Stomach (tissue), 9 donors: Measurements from ENCODE around the gene GAB1. TPM values are rescaled to one million over a fixed set of nuclear protein-coding genes. Genes with fewer than 3 reads are reported as not detected.
A peak's percentile ranks its signal among the peaks of the same experiment; 100 is the strongest.

ENCODE experiments used
- DNase-seq, 2 donors: peaks; one replicate each; pipeline versions ENCODE4 v3.0.0 to v3.0.0-alpha.2; 2013 to 2019
- H3K27ac ChIP-seq, 5 donors: fragments of 200-600 bp in 4 of 5; sonication (generic) in 4 of 5; one replicate each; pipeline ENCODE4 v1.5.1; 2013 to 2019; ENCODE audit warnings: mild to moderate bottlenecking in 1 of 5, moderate library complexity in 1 of 5
- H3K27me3 ChIP-seq, 3 donors: fragments of 200-600 bp; sonication (generic); one replicate each; pipeline ENCODE4 v1.5.1; 2017 to 2019; ENCODE audit warnings: mixed run types in 1 of 3
- H3K36me3 ChIP-seq, 4 donors: fragments of 200-600 bp; sonication (generic); 1 replicate in 3 of 4; 2 replicates in 1 of 4; pipeline ENCODE4 v1.5.1; 2016 to 2019
- H3K4me1 ChIP-seq, 4 donors: fragments of 200-600 bp; sonication (generic); one replicate each; pipeline ENCODE4 v1.5.1; 2016 to 2019
- H3K4me3 ChIP-seq, 4 donors: fragments of 200-600 bp; sonication (generic) in 3 of 4; one replicate each; pipeline ENCODE4 v1.5.1; 2016 to 2019; ENCODE audit warnings: mild to moderate bottlenecking in 1 of 4
- H3K9me3 ChIP-seq, 4 donors: fragments of 200-600 bp; sonication (generic); one replicate each; pipeline ENCODE4 v1.5.1; 2016 to 2019
- CTCF ChIP-seq, 7 experiments: fragments of 450-650 bp in 4 of 7; fragments of 200-600 bp in 3 of 7; sonication (generic) in 3 of 7; IDR thresholded peaks; one replicate each; pipeline ENCODE4 v1.5.1; 2016 to 2019; ENCODE audit warnings: antibody characterized with exemption in 7 of 7, control low read depth in 2 of 7, mild to moderate bottlenecking in 1 of 7
- EP300 ChIP-seq: sonication (generic); formaldehyde crosslinking; IDR thresholded peaks from one replicate; pipeline ENCODE4 v1.6.1; 2017; ENCODE audit warnings: antibody characterized with exemption
- POLR2A ChIP-seq, 4 donors: fragments of 450-650 bp; IDR thresholded peaks; one replicate each; pipeline ENCODE4 v1.6.1; 2016; ENCODE audit warnings: antibody characterized with exemption in 4 of 4, control low read depth in 2 of 4, mild to moderate bottlenecking in 1 of 4, moderate library complexity in 1 of 4
- POLR2AphosphoS5 ChIP-seq, 3 donors: sonication (generic); formaldehyde crosslinking; IDR thresholded peaks; one replicate each; pipeline ENCODE4 v1.6.1; 2016; ENCODE audit warnings: antibody characterized with exemption in 3 of 3
- WGBS, 5 donors: extraction: QIAGEN DNeasy Blood & Tissue Kit in 3 of 5; methylation state at CpG; one replicate each; pipeline versions ENCODE4 v1.1.5 to v1.1.7; 2013 to 2018; 5-methylcytosine and 5-hydroxymethylcytosine counted together
- intact Hi-C: fragments of 100-400 bp; cut with DNase I; formaldehyde crosslinking; loops from one replicate; pipeline ENCODE4 v1.15.1; 2023; ENCODE audit warnings: low total_unique reads
- polyA plus RNA-seq, 3 donors: library from polyadenylated mRNA; stranded (reverse); fragments of 200-250 nt; gene quantifications; one replicate each; pipeline ENCODE4 v1.2.3, GENCODE V29; 2013
- total RNA-seq, 5 donors: library from RNA; depleted of rRNA; stranded (reverse); fragments of >200 nt; gene quantifications; one replicate each; pipeline versions ENCODE4 v1.1.0 to v1.2.3, GENCODE V29; 2014 to 2016
- donor health status: healthy with polysubstance abuse.
- donor health status: Bipolar disorder and iron deficiency.
- donor health status: healthy.

GAB1 gene
- total and polyA plus RNA-seq, 8 donors = 3.2 to 101 (median 29.0) TPM

GRCh38 chr4:143363332-143363731 is 26.7 kb downstream of the GAB1 start:
- no peaks in the 10 kb centered on the region for H3K36me3 ChIP-seq
- no peaks in the 10 kb centered on the region for H3K9me3 ChIP-seq
- TF ChIP-seq EP300 (no peak), POLR2AphosphoS5 (IDR thresholded peaks at IDR 0.05) (no peak), POLR2A (IDR thresholded peaks at IDR 0.05) (no peak), CTCF (IDR thresholded peaks at IDR 0.05) (no peak)
- peak overlapping the region in 1 of 5 donors; percentile 85 for H3K27ac ChIP-seq
- 93 to 99% (median 94%) methylated on average over 3 of the region's 3 CpGs for WGBS, 5 donors
- H3K4me1 ChIP-seq = peaks cover 20 to 72% (median 44%) of the 10 kb centered on the region in 4 donors
- no peak for DNase-seq
- H3K27me3 ChIP-seq = no peaks in the 10 kb centered on the region
- H3K4me3 ChIP-seq = no peak overlapping the region
- intact Hi-C loops = no loop called here

- Histone ChIP-seq H3K27ac (no peak overlapping the region), H3K4me1 (peaks cover 18 to 71% (median 44%) of the 10 kb centered on the region in 4 donors), H3K9me3 (no peaks in the 10 kb centered on the region), H3K4me3 (no peak overlapping the region), H3K27me3 (no peaks in the 10 kb centered on the region), H3K36me3 (no peaks in the 10 kb centered on the region)
- 78 to 87% (median 86%) methylated on average over 5 of the region's 5 CpGs for WGBS, 5 donors
- intact Hi-C loops = no loop called here
- no peak for DNase-seq
- no peak for TF ChIP-seq EP300
- no peak for TF ChIP-seq POLR2AphosphoS5 (IDR thresholded peaks at IDR 0.05)
- TF ChIP-seq POLR2A (IDR thresholded peaks at IDR 0.05) = no peak
- TF ChIP-seq CTCF (IDR thresholded peaks at IDR 0.05) = no peak
Measured at GRCh38 chr4:143364063-143364462, 27.4 kb downstream of the GAB1 start.

- intact Hi-C loops = no loop called here
- no peak for DNase-seq
- Histone ChIP-seq H3K9me3 (no peaks in the 10 kb centered on the region), H3K4me1 (peaks cover 12 to 55% (median 36%) of the 10 kb centered on the region in 4 donors), H3K27me3 (no peaks in the 10 kb centered on the region), H3K27ac (no peak overlapping the region), H3K4me3 (no peak overlapping the region), H3K36me3 (no peaks in the 10 kb centered on the region)
- 93 to 99% (median 96%) methylated on average over 5 of the region's 5 CpGs for WGBS, 5 donors
- no peak for TF ChIP-seq CTCF (IDR thresholded peaks at IDR 0.05)
Measured at GRCh38 chr4:143367863-143368262, 31.2 kb downstream of the GAB1 start.

GRCh38 chr4:143369552-143369951 is 32.9 kb downstream of the GAB1 start:
- Histone ChIP-seq H3K36me3 (no peaks in the 10 kb centered on the region), H3K4me1 (peaks cover 12 to 62% (median 35%) of the 10 kb centered on the region in 4 donors), H3K9me3 (no peaks in the 10 kb centered on the region), H3K4me3 (no peak overlapping the region), H3K27me3 (no peaks in the 10 kb centered on the region), H3K27ac (peak overlapping the region in 2 of 5 donors; percentile 18 to 45)
- 17 to 38% (median 25%) methylated on average over 3 of the region's 3 CpGs for WGBS, 5 donors
- no peak for DNase-seq
- intact Hi-C loops = no loop called here
- TF ChIP-seq POLR2AphosphoS5 (IDR thresholded peaks at IDR 0.05) = no peak
- TF ChIP-seq EP300 = no peak
- TF ChIP-seq POLR2A (IDR thresholded peaks at IDR 0.05) = no peak
- no peak for TF ChIP-seq CTCF (IDR thresholded peaks at IDR 0.05)
